ENCODE results near the gene GRN. TPM values are rescaled to one million over a fixed set of nuclear protein-coding genes. Genes with fewer than 3 reads are reported as not detected.

The GRN gene
- total and polyA plus RNA-seq, 2 of the 13 experiments (the other 11 are each of a cell fraction or from before 2014, with no cell fraction given), result 86.6 to 143 TPM

- TF ChIP-seq ZNF281 (CRISPR knock-in tag; IDR thresholded peaks at IDR 0.05; ENCODE audit: borderline replicate concordance) (peak; percentile 16; the same call in 1 of the 2 replicates), TGIF2 (CRISPR knock-in tag; IDR thresholded peaks at IDR 0.05) (no peak), SIN3A (IDR thresholded peaks at IDR 0.05; ENCODE audit: borderline replicate concordance, low read depth, low read length) (no peak), ZNF775 (CRISPR knock-in tag; IDR thresholded peaks at IDR 0.05; ENCODE audit: borderline replicate concordance) (no peak), BRF2 (CRISPR knock-in tag; IDR thresholded peaks at IDR 0.05) (peak; percentile 42; the same call in 1 of the 2 replicates), ZNF124 (CRISPR knock-in tag; IDR thresholded peaks at IDR 0.05) (0 out of 2 replicates have a peak, but pooled peaks have one; percentile 27), ZNF605 (CRISPR knock-in tag; IDR thresholded peaks at IDR 0.05) (peak; percentile 93; the same call in 1 of the 2 replicates), TFDP1 (CRISPR knock-in tag; IDR thresholded peaks at IDR 0.05; ENCODE audit: borderline replicate concordance) (0 out of 2 replicates have a peak, but pooled peaks have one; percentile 32), NR1H2 (CRISPR knock-in tag; IDR thresholded peaks at IDR 0.05; ENCODE audit: borderline replicate concordance, low read depth) (no peak), ZNF280B (CRISPR knock-in tag; IDR thresholded peaks at IDR 0.05; ENCODE audit: borderline replicate concordance) (peak; percentile 94), AFF4 (CRISPR knock-in tag; IDR thresholded peaks at IDR 0.05) (no peak), GABPB1 (CRISPR knock-in tag; IDR thresholded peaks at IDR 0.05) (0 out of 2 replicates have a peak, but pooled peaks have one; percentile 9), FOXM1 (CRISPR knock-in tag; IDR thresholded peaks at IDR 0.05) (peak; percentile 16; the same call in 1 of the 2 replicates), CC2D1A (CRISPR knock-in tag; IDR thresholded peaks at IDR 0.05) (no peak), CBX5 (CRISPR knock-in tag; IDR thresholded peaks at IDR 0.05; ENCODE audit: borderline replicate concordance) (no peak), SIN3B (IDR thresholded peaks at IDR 0.05; ENCODE audit: low read length) (no peak), JUN (CRISPR knock-in tag; IDR thresholded peaks at IDR 0.05) (no peak)
These were observed 21.0 kb upstream of the GRN start (continued) for GRCh38 chr17:44324092-44324570.
